Skeletal muscle tissue (tissue), 4 donors: Measurements from ENCODE around the gene IMMP2L. TPM values are rescaled to one million over a fixed set of nuclear protein-coding genes. Genes with fewer than 3 reads are reported as not detected.
"Not testable (repeated sequence)": the region's sequence is repeated elsewhere in the genome, so short reads cannot be mapped to it uniquely, and the experiment has no call there.

Source experiments
- H3K27ac ChIP-seq: one replicate; pipeline ENCODE4 v1.7.0; 2013; ENCODE audit warnings: mild to moderate bottlenecking, low read depth, low read length, inconsistent platforms
- H3K27me3 ChIP-seq, 3 donors: one replicate each; pipeline ENCODE4 v1.7.0; 2013; ENCODE audit warnings: low read length in 3 of 3; ENCODE audit not compliant: control insufficient read depth in 3 of 3, insufficient read depth in 3 of 3
- H3K36me3 ChIP-seq, 3 donors: one replicate each; pipeline ENCODE4 v1.7.0; 2013; ENCODE audit warnings: low read length in 3 of 3; ENCODE audit not compliant: control insufficient read depth in 3 of 3, insufficient read depth in 3 of 3
- H3K4me1 ChIP-seq, 3 donors: one replicate each; pipeline ENCODE4 v1.7.0; 2013; ENCODE audit warnings: low read length in 3 of 3, mild to moderate bottlenecking in 3 of 3; ENCODE audit not compliant: control insufficient read depth in 3 of 3, insufficient read depth in 3 of 3
- H3K4me3 ChIP-seq, 3 donors: one replicate each; pipeline ENCODE4 v1.7.0; 2013; ENCODE audit warnings: low read length in 3 of 3
- H3K9ac ChIP-seq, 3 donors: one replicate each; pipeline ENCODE4 v1.7.0; 2013; ENCODE audit warnings: low read length in 3 of 3, mild to moderate bottlenecking in 3 of 3, moderate library complexity in 2 of 3, low read depth in 1 of 3
- H3K9me3 ChIP-seq, 3 donors: one replicate each; pipeline ENCODE4 v1.7.0; 2013; ENCODE audit warnings: low read length in 3 of 3; ENCODE audit not compliant: control insufficient read depth in 3 of 3
- total RNA-seq: library from RNA; depleted of rRNA; stranded (reverse); fragments of >200 nt; gene quantifications from one replicate; pipeline ENCODE4 v1.2.3, GENCODE V29; 2014
- donor health status: Osteomylitis.

The IMMP2L gene
- total RNA-seq, 1 donor from 2014 or later, result 15.7 TPM

DNA sequence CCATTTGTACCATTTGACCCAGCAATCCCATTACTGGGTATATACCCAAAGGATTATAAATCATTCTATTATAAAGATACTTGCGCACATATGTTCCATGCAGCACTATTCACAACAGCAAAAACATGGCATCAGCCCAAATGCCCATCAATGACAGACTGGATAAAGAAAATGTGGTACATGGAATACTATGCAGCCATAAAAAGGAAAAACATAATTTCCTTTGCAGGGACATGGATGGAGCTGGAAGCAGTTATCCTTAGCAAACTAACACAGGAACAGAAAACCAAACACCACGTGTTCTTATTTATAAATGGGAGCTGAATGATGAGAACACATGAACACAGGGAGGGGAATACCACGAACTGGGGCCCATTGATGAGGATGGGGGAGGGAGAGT lies 310.9 kb downstream of the IMMP2L start:
- H3K9me3 ChIP-seq, H3K4me1 ChIP-seq, H3K4me3 ChIP-seq, H3K36me3 ChIP-seq, H3K27ac ChIP-seq, H3K27me3 ChIP-seq, H3K9ac ChIP-seq: not testable (repeated sequence)

DNA sequence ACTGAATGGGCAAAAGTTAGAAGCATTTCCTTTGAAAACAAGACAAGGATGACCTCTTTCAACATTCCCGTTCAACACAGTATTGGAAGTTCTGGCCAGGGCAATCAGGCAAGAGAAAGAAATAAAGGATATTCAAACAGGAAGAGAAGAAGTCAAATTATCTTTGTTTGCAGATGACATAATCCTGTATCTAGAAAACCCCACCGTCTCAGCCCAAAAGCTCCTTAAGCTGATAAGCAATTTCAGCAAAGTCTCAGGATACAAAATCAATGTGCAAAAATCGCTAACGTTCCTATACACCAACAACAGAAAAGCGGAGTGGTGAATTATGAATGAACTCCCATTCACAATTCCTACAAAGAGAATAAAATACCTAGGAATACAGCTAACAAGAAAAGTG lies 312.5 kb downstream of the IMMP2L start:
- not testable (repeated sequence) for H3K36me3 ChIP-seq, H3K27ac ChIP-seq, H3K4me1 ChIP-seq, H3K27me3 ChIP-seq, H3K9ac ChIP-seq, H3K9me3 ChIP-seq, H3K4me3 ChIP-seq

DNA sequence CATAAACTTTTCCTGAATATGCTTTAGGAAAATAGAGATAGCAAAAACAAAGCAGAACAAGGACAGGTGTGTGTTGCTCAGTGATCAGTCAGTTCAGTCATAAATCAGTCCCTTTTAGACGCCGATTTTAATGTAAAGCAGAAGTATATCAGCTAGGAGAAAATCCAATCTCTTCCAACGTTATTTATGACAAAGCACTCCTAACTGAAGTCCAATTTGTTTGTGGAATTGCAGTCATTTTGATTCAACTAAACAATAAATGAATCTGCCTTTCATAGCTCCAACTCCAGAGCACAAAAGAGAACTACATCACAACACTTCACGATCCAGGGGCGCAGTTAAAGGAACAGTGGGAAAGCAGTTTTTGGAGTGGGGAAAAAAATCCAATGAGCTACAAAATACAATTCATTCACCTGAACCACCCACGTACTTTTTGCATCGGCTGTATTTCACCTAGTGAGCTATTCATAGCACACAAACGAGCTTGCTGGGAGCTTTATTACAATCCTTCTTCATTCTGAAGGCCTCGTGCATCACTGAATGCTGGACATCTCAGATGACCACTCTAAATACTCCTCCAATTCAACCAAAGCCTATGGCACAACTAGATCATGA lies 320.0 kb downstream of the IMMP2L start:
- H3K4me3 ChIP-seq, result no peak overlapping the region
- no peaks in the 10 kb centered on the region for H3K9me3 ChIP-seq
- no peak overlapping the region for H3K9ac ChIP-seq
- no peaks in the 10 kb centered on the region for H3K36me3 ChIP-seq
- H3K27me3 ChIP-seq, result no peaks in the 10 kb centered on the region
- no peaks in the 10 kb centered on the region for H3K4me1 ChIP-seq
- no peak overlapping the region for H3K27ac ChIP-seq

DNA sequence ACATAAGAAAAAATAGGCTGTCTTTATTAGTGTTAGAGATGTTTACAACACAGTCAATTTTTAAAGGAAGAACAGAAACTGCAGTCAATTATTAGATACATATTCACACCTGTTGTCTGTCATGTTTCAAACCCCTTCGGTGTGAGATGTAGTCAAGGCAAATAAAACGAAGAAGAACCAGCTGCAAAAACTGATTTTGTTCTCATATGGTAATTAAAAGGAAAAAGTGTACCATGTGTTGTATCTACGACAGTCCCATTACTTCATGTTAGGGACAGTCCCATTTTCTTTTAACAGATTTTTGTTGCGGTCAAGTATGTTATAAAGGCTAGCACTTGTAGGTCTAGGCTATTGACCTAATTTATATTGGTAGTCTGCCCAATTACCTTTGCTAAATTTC lies 321.9 kb downstream of the IMMP2L start:
- Histone ChIP-seq H3K4me3 (no peak overlapping the region), H3K4me1 (no peaks in the 10 kb centered on the region), H3K9me3 (no peaks in the 10 kb centered on the region), H3K9ac (no peak overlapping the region), H3K27ac (no peak overlapping the region), H3K27me3 (no peaks in the 10 kb centered on the region), H3K36me3 (no peaks in the 10 kb centered on the region)

DNA sequence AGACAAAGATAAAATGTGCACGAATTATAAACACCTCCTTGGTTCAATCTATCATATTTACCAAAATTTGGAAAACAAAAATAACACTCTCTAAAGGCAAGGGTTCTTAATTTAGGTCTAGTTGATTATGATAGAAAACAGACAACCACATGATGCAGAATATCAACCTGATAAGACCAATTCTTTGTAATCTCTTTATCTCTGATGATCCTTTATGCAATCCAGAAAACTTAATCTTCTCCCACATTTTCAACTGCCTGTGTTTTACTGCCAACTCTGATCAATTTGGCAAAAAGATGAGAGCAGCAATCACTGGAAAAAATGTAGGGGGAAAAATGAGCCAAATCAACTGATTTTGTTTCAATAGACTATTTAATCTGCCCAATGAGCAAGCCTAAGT lies 322.9 kb downstream of the IMMP2L start:
- H3K9ac ChIP-seq, result no peak overlapping the region
- H3K36me3 ChIP-seq, result no peaks in the 10 kb centered on the region
- no peak overlapping the region for H3K4me3 ChIP-seq
- H3K27ac ChIP-seq, result no peak overlapping the region
- no peaks in the 10 kb centered on the region for H3K9me3 ChIP-seq
- no peaks in the 10 kb centered on the region for H3K27me3 ChIP-seq
- H3K4me1 ChIP-seq, result no peaks in the 10 kb centered on the region

DNA sequence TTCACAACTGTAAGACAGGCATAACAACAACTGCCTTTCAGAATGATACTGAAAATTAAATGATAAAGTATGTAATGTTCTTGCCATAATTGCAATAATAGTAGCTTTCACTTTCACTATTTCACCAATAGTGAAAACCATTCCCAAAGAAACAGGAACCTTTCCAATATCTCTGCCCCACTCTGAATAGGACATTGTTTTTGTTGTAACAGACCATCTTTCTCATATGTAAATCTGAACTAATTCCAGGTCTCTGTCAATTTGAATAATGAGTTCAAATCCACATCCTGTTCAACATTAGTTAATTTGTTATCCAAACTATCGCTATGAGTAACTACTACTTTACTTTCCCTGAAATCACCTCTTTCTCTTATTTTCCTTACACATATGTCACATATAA lies 323.4 kb downstream of the IMMP2L start:
- Histone ChIP-seq H3K4me3 (peak overlapping the region in 1 of 3 donors; percentile 33), H3K27me3 (no peaks in the 10 kb centered on the region), H3K27ac (no peak overlapping the region), H3K9me3 (no peaks in the 10 kb centered on the region), H3K36me3 (no peaks in the 10 kb centered on the region), H3K4me1 (no peaks in the 10 kb centered on the region), H3K9ac (no peak overlapping the region)

DNA sequence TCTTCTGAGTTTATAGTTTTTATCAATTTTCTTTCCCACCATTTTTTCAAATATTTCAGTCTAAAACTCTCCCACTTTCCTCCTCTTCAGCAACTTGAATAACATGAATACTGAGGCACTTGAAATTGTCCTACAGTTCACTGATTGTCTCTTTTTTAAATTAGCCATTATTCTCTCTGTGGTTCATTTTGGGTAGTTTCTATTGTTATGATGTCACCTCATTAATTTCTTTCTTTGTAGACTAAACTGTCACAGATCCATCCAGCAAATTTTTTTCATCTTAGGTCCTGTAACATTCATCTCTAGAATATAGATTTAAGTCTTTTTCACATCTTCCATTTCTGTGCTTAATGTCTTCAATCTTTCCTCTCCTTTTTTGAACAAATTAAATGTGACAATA lies 326.6 kb downstream of the IMMP2L start:
- Histone ChIP-seq H3K36me3 (no peaks in the 10 kb centered on the region), H3K4me3 (no peak overlapping the region), H3K9me3 (no peaks in the 10 kb centered on the region), H3K27me3 (no peaks in the 10 kb centered on the region), H3K4me1 (peaks cover 0 to 5% (median 0%) of the 10 kb centered on the region in 3 donors), H3K9ac (no peak overlapping the region), H3K27ac (no peak overlapping the region)

GRCh38 chr7:111232249-111233084 lies 329.8 kb downstream of the IMMP2L start:
- no peaks in the 10 kb centered on the region for H3K36me3 ChIP-seq
- no peaks in the 10 kb centered on the region for H3K27me3 ChIP-seq
- no peak overlapping the region for H3K9ac ChIP-seq
- H3K4me3 ChIP-seq, result no peak overlapping the region
- no peaks in the 10 kb centered on the region for H3K9me3 ChIP-seq
- no peak overlapping the region for H3K27ac ChIP-seq
- peaks cover 0 to 5% (median 0%) of the 10 kb centered on the region in 3 donors for H3K4me1 ChIP-seq

DNA sequence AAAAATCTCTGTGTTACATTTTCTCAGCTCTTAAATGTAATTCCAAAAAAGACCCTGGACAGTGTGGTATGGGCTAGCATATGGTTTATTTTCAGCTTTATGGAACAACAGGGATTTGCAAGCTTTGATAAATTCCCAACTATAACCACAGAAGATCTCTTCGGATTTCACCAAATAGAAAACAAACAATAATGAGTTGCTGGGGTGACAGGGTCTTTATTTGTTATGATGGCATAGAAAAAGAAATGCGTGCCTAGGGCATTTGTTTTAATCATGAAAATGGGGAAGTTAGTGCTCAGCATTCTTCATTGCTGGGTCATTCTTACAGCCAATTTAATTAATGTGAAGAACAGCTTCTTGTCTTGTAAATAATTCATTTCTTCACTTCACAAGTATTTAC lies 332.4 kb downstream of the IMMP2L start:
- H3K4me3 ChIP-seq, result no peak overlapping the region
- H3K9ac ChIP-seq, result no peak overlapping the region
- no peaks in the 10 kb centered on the region for H3K27me3 ChIP-seq
- H3K36me3 ChIP-seq, result no peaks in the 10 kb centered on the region
- H3K9me3 ChIP-seq, result no peaks in the 10 kb centered on the region
- no peak overlapping the region for H3K27ac ChIP-seq
- H3K4me1 ChIP-seq, result peaks cover 2 to 6% (median 5%) of the 10 kb centered on the region in 3 donors

- no peak overlapping the region for H3K9ac ChIP-seq
- no peaks in the 10 kb centered on the region for H3K9me3 ChIP-seq
- no peak overlapping the region for H3K27ac ChIP-seq
- H3K36me3 ChIP-seq, result no peaks in the 10 kb centered on the region
- H3K27me3 ChIP-seq, result no peaks in the 10 kb centered on the region
- peaks cover 2 to 6% (median 5%) of the 10 kb centered on the region in 3 donors for H3K4me1 ChIP-seq
- H3K4me3 ChIP-seq, result no peak overlapping the region
These were observed 333.0 kb downstream of the IMMP2L start for GRCh38 chr7:111229181-111229740.
